ENCODE data around the gene MADD. TPM values are rescaled to one million over a fixed set of nuclear protein-coding genes. Genes with fewer than 3 reads are reported as not detected.

The MADD gene
- total RNA-seq, 1 donor from 2014 or later, result 50.1 TPM

DNA sequence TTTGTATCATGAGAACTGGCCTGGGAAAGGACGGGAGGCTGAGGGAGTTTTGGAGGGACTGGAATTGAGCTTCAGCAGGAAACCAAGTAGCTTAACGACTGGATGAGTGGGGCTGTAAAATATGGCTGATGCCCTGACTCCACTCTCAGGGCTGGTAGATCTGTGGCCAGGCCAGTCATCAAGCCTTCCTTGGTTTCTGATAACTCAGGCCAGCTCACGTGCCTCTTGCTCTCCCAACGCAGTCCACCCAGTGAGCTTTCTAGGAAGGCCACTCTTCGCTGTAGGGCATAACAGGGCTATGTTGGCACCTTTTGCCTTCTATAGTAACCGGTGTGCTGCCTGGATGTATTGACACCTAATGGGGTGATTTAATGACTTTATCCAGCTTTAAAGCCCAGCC is 5.8 kb upstream of the MADD start:
- TF ChIP-seq, protein P1, sequence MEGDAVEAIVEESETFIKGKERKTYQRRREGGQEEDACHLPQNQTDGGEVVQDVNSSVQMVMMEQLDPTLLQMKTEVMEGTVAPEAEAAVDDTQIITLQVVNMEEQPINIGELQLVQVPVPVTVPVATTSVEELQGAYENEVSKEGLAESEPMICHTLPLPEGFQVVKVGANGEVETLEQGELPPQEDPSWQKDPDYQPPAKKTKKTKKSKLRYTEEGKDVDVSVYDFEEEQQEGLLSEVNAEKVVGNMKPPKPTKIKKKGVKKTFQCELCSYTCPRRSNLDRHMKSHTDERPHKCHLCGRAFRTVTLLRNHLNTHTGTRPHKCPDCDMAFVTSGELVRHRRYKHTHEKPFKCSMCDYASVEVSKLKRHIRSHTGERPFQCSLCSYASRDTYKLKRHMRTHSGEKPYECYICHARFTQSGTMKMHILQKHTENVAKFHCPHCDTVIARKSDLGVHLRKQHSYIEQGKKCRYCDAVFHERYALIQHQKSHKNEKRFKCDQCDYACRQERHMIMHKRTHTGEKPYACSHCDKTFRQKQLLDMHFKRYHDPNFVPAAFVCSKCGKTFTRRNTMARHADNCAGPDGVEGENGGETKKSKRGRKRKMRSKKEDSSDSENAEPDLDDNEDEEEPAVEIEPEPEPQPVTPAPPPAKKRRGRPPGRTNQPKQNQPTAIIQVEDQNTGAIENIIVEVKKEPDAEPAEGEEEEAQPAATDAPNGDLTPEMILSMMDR (IDR thresholded peaks at IDR 0.05), result no peak
- Histone ChIP-seq H3K4me1 (peaks cover 25% of the 10 kb centered on the region), H3K27ac (no peak overlapping the region), H3K9me3 (no peaks in the 10 kb centered on the region), H3K36me3 (peaks cover 3% of the 10 kb centered on the region), H3K27me3 (no peaks in the 10 kb centered on the region), H3K4me3 (no peak overlapping the region)
- intact Hi-C loops (cut with DNase I), result no loop called here
- DNase-seq (no peak), ATAC-seq (no peak)

DNA sequence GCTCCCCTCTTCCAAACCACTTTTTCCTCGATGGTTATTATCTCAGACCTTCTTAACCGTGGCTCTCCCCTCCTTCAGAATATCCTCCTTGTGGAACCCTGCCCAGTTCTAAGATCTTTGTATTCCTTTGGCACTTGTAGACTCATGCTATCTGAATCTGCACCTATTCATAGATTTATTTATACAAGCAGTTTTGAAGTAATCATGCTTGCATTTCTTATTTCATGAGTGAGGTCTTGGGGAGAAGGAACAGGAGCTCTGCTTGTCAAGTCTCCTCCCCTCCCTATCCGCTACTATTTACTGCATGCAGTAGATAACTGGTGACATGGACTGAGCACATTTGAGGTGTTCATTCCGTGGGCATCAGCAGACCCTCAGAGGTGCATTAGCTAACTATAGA is 5.4 kb upstream of the MADD start:
- intact Hi-C loops (cut with DNase I), result no loop called here
- Histone ChIP-seq H3K27me3 (no peaks in the 10 kb centered on the region), H3K4me3 (no peak overlapping the region), H3K27ac (no peak overlapping the region), H3K4me1 (peaks cover 21% of the 10 kb centered on the region), H3K9me3 (no peaks in the 10 kb centered on the region), H3K36me3 (peaks cover 3% of the 10 kb centered on the region)
- ATAC-seq (no peak), DNase-seq (no peak)
- TF ChIP-seq, protein P1 (IDR thresholded peaks at IDR 0.05), result no peak

DNA sequence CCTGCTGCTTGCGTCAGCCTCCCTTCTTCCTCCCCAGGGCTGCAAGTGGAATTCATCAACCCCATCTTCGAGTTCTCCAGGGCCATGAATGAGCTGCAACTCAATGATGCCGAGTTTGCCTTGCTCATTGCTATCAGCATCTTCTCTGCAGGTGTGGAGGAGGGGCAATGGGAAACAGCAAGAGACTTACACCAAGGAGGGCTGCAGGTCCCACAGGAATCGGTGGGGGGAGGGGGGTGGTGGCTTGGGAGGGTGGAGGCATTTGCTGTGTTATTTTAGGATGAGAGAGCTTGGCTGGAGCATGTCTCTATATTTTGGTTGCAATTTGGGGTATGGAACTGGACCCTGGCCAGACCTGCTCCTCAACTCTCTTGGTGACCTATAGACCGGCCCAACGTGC is 2.1 kb upstream of the MADD start:
- ATAC-seq, result no peak
- H3K36me3 ChIP-seq, result no peaks in the 10 kb centered on the region
- peak overlapping the region; percentile 94 for H3K27ac ChIP-seq
- intact Hi-C loops (cut with DNase I), result no loop called here
- TF ChIP-seq, protein P1 (IDR thresholded peaks at IDR 0.05), result no peak
- DNase-seq, result peak; percentile 37
- H3K27me3 ChIP-seq, result no peaks in the 10 kb centered on the region
- H3K9me3 ChIP-seq, result no peaks in the 10 kb centered on the region
- peaks cover 39% of the 10 kb centered on the region for H3K4me1 ChIP-seq
- H3K4me3 ChIP-seq, result no peak overlapping the region

DNA sequence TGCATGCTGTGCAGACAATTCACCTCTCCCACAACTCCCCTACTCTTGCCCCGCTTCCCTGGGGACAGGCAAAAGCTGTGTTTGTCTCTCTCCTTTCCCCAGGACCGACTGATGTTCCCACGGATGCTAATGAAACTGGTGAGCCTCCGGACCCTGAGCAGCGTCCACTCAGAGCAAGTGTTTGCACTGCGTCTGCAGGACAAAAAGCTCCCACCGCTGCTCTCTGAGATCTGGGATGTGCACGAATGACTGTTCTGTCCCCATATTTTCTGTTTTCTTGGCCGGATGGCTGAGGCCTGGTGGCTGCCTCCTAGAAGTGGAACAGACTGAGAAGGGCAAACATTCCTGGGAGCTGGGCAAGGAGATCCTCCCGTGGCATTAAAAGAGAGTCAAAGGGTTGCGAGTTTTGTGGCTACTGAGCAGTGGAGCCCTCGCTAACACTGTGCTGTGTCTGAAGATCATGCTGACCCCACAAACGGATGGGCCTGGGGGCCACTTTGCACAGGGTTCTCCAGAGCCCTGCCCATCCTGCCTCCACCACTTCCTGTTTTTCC is 1.4 kb upstream of the MADD start:
- TF ChIP-seq, protein P1 (IDR thresholded peaks at IDR 0.05), result no peak
- Histone ChIP-seq H3K36me3 (no peaks in the 10 kb centered on the region), H3K4me1 (peaks cover 39% of the 10 kb centered on the region), H3K27ac (peak overlapping the region; percentile 94), H3K9me3 (no peaks in the 10 kb centered on the region), H3K4me3 (peak overlapping the region; percentile 80), H3K27me3 (no peaks in the 10 kb centered on the region)
- no peak for ATAC-seq
- no peak for DNase-seq
- intact Hi-C loops (cut with DNase I), result no loop called here

DNA sequence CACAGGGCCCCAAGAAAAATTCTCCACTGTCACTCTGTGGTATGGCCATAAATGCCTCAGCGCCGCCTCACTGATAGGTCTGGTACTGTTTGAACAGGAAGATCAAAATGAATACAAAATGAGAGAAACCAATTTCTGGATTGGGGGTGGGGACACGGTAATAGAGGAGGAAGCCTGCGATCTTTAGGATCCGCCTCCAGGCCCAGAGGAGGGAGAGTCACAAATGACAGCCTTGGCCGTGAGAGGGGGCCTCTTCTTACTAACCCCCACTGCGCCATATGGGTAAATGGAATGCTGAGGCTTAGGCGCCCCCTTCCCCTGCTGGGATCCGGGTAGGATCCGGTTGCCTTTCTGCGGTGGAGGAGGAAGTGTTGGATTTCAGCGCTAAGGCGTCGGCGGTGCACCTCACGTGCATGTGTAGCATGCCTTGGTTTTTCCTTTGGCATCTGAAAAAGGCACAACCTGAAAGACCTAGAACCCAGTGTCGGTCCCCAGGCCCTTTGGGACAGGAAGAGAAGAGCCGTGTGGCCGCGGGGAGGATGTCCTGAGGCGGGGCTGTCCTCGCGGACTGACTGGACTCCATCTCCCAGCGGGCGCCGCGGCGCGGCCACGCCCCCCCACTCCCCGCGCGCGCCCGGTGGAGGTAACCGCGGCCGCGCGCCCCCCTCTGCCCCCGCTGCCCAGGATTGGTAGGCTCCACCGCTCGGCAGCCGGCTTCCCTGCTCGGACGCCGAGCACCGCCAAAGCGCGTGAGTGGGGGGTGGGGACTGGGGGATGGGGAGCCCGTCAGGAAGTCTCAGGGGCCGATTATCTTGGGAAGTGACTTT is 718 bp upstream of the MADD start:
- ATAC-seq (peak; percentile 94), DNase-seq (peak; percentile 96)
- H3K27me3 ChIP-seq, result no peaks in the 10 kb centered on the region
- H3K36me3 ChIP-seq, result peaks cover 5% of the 10 kb centered on the region
- peak overlapping the region; percentile 80 for H3K4me3 ChIP-seq
- H3K27ac ChIP-seq, result peak overlapping the region; percentile 94
- TF ChIP-seq, protein P1 (IDR thresholded peaks at IDR 0.05), result peak; percentile 32
- H3K4me1 ChIP-seq, result peaks cover 39% of the 10 kb centered on the region
- intact Hi-C loops (cut with DNase I), result no loop called here
- H3K9me3 ChIP-seq, result no peaks in the 10 kb centered on the region

All from upper lobe of right lung (tissue), 1 donor.